Ishikawa (cell line): ENCODE results near the gene DSG2.

ENCODE experiments used
- YY1 ChIP-seq: IDR thresholded peaks from 2 replicates; pipeline ENCODE4 v1.6.1; 2012; ENCODE audit warnings: low read depth
- TF ChIP-seq, protein P1 (sequence below): IDR thresholded peaks from 2 replicates; pipeline ENCODE4 v1.6.1; 2012

- no peak for TF ChIP-seq YY1
- TF ChIP-seq, protein P1, sequence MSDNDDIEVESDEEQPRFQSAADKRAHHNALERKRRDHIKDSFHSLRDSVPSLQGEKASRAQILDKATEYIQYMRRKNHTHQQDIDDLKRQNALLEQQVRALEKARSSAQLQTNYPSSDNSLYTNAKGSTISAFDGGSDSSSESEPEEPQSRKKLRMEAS = no peak
These were observed 60.6 kb downstream of the DSG2 start for GRCh38 chr18:31558567-31558966.
